Right kidney (tissue), 1 donor: ENCODE results near the gene KERA.

Experiments
- DNase-seq: peaks from one replicate; pipeline ENCODE4 v3.0.0-alpha.2; 2016

The KERA gene

DNA sequence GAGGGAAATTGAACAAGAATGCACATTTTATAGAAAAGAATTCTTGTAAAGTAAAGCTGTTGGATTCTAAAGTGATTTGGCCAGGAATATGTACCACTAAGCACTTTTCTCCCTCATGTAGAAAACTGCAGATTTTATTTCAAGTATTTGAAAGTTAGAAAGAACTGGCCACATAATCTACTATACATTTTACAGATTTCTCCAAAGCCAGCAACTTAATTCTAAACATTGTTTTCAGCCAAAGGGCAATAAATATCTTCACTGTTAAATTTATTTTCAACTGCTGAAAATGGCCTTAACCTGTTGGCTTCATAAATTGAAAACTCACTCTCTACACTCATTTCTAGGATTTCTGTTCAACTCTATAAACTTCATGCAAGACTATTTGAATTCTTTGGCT is 15.6 kb upstream of the KERA start:
- DNase-seq, result no peak

- DNase-seq, result no peak
These were observed 15.1 kb upstream of the KERA start for GRCh38 chr12:91072931-91073330.

- DNase-seq, result no peak
These were observed 13.1 kb upstream of the KERA start for GRCh38 chr12:91070936-91071335.

- DNase-seq, result no peak
These were observed 7.6 kb upstream of the KERA start for GRCh38 chr12:91065396-91065795.

DNA sequence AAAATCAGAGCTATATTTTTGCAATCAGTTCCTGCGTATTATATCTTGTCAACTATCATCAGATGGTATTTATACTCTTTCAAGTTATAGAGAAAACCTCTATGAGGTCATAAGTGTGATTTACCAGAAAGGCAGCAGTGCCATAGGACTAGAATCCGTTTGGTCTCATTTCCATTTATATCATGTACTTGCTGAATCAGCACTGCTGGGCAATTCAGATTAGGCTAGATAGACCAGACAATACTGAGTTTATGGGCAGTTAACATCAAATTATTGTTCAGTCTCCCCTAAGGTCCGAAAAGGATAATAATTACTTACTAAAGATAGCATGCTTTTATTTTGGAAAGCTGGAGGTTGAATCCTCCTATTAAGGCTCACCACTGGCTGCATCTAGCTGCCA is 6.8 kb upstream of the KERA start:
- DNase-seq, result no peak

GRCh38 chr12:91061091-91061490 is 3.3 kb upstream of the KERA start:
- DNase-seq, result no peak

DNA sequence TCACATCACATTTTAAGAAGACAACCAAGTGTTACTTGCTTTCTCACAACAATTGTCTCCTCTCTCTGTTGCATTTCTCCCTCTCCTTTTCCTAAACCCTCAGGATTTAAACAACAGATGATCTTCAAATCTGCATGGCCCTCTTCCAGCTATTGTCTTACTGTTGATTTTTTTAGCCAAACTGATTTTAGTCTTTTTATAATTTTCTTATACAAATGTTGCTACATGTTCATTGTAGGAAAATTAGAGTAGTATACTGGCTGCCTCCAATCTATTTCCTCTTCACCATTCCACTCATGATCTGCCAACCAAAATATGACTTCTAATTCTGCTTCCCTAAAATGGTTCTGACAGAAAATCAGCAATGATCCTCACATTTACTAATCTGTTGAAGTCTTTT is 1.4 kb upstream of the KERA start:
- no peak for DNase-seq

GRCh38 chr12:91058786-91059185 is 962 bp upstream of the KERA start:
- DNase-seq, result no peak

- no peak for DNase-seq
These were observed 1.3 kb downstream of the KERA start for GRCh38 chr12:91056488-91056887.

DNA sequence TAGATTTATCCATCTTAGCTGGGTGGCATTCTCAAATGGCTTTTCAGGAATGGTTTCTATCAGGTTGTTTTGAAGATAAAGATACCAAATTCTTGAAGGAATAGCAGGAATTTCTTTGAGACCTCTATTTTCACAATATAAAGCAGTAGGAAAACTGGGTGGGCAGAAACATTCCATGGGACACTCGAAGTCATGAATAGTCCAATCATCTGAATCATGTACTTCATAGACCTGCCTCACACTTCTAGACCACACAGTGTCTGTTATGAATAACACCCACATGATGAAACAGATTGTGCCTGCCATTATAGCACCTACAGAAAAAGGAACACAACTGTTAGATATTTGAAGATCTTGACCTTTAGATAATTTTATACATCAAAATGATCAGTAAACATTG is 1.8 kb downstream of the KERA start:
- no peak for DNase-seq

DNA sequence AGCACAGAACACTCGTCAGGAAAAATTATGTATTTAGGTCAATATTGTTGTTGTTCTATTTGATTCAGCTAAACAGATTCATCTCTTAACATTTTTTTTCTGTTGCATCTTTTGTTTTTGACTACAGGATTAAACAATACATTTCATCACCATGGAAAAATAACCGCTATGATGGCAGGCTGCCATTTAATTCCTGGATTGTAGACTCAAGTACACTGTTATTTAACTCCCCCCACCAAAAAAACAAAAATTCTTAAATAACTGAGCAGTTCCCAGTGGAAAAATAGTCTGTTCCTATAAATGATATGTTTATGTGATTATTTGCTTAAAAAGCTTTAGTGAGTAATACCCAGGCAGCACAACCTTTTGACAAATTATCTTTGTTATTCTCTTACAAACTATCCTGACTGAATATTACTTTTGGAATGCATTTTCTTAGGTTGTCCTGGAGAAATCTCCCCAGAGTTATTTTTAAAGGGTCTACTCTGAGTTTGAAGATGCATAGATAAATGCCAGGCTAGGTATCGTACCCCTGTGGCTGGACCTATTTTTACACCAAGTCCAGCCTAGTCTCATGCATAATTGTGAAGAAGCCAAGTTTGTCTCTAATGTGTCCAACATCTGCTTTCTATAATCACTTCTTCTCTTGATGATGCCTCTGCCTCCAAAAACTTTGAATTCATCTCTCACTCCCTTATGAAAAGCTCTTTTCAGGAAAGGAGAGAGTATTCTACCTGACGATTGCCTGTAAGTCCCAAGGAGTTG is 3.7 kb downstream of the KERA start:
- no peak for DNase-seq

DNA sequence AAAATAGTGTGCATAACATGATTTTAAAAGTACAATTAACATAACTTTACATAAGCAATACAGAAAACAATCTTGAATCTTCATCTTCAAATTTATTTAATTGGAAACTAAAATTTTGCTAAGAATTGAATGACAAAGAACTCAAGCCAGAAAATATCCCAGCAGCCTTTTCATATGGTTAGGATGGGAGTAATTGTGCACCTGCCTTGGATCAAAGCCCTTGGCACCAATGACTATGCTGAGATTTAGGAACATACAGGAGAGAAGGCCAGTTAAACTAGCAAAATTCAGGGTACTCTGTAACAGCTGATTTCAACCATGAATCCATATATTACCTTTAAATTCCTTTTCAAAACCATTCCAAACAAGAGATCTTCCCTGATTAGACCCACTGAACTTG is 5.8 kb downstream of the KERA start:
- DNase-seq, result no peak

DNA sequence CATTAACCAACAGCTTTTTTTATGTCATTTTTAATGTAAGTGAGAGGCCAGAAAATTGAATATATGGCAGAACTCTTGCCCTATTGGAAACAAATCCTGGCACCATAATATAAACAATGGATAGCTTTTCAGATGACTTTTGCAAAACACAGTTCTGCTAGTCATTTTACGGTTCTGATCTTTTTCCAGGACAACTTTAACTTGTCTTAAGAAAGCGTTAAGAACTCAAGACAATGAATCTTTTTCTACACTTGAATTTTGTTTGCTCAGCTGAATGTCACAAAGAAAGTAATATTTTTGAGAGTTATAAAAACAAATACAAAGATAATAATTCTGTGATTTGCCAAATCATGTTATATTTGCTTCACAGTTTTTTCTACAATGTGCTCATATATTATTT is 13.2 kb downstream of the KERA start:
- DNase-seq, result no peak

DNA sequence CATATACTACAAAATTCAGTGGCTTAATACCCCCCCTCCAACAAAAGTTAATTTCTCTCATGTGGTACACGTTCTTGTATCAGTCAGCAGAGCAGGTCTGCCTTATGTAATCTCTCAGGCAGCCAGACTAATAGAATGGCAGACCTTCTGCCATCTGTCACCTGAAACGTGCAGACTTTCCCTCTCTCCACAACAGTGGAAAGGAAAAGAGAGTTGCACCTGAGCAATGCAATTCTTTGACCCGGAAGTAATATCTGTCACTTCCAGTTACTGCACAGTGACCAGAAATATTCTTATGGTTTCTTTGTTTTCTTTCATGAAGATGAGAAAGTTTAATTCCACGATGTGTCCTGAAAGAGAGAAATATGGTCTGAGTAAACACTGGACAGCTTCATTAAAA is 14.4 kb downstream of the KERA start:
- no peak for DNase-seq

- no peak for DNase-seq
These were observed 17.6 kb downstream of the KERA start for GRCh38 chr12:91040096-91040755.

- no peak for DNase-seq
These were observed 20.5 kb downstream of the KERA start for GRCh38 chr12:91037276-91037675.

DNA sequence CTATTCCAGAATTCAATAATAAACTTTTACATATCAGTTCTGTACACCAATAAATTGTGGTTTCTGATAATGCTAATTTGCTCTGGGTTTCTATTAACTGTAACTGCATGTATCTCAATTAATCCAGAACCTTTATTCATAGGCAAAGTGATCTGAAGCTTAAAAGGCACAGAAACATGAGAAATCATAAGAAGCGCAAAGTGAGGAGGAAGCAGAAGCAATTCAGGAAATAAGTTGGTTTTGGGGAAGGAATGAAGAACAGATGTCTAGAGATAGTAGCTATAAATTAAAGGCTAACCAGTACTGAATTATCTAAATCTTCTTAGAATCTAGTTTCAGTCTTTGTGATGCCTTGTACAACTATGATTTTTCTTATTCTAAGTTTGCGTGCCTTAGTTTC is 24.6 kb downstream of the KERA start:
- no peak for DNase-seq

GRCh38 chr12:91023326-91024004 is 34.4 kb downstream of the KERA start:
- DNase-seq, result no peak

GRCh38 chr12:91021076-91021475 is 36.7 kb downstream of the KERA start:
- DNase-seq, result no peak

DNA sequence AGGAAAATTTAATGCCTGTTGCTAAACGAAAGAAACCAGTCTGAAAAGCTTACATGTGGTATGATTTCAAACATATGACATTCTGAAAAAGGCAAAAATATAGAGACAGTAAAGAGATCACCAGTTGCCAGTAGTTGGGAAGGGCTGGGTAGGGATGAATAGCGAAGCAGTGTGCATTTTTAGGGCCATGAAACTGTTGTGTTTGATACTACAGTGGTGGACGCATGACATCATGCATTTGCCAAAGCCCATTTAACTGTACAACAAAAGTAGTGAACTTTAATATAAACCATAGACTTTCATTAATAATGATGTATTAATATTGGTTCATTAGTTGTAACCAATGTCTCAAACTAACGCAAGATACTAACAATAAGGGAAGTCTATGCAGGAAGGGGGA is 38.4 kb downstream of the KERA start:
- DNase-seq, result no peak

GRCh38 chr12:91017511-91018263 is 40.1 kb downstream of the KERA start:
- DNase-seq, result no peak

DNA sequence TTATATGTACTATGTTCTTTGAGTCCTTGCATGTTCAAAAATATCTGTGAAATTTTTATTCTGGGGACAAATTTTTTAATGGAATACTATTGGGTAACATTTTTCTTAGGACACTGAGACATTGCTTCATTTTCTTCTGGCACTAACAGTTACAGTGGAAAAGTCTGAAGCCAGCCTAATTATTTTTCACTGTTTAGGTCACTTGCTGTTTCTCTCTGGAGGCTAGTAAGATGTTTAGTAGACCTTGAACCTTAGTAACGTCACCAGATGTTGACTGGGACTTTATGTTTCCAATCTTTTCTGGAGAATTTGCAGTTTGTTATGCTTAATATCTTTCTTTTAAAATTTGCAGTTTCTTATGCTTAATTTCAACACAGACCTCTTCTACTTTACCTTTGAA is 40.8 kb downstream of the KERA start:
- DNase-seq, result no peak

DNA sequence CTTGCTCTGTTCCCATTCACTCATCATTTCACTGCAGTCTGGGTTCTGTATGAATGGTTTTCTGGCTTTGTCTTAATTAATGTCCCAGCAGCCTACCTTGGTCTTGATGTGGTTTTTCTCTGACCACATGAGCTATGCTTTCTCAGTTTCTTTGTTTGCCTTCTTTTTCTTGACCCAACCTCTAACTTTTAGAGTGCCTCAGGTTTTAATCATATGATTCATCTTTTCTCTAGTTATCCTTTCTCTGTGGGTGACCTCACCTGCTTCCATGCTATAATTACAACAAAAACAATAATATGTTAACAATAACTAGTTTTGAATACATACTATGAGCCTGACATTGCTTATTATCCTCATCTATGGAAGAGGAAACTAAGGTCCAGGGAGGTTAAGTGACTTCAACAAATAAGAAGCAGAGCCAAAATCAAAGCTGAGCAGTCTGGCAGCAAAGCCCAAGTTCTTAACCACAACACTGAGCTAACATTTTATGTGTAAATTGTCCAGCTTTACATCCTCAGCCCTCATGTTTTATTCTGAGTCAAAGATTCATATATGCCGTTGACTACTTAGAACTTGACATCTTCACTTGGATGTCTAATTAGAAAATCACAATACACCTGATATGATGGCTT is 48.4 kb downstream of the KERA start:
- no peak for DNase-seq
